Karpas-422 (cell line): ENCODE results near the gene ITSN1. TPM values are rescaled to one million over a fixed set of nuclear protein-coding genes. Genes with fewer than 3 reads are reported as not detected.
"Not testable (repeated sequence)": the region's sequence is repeated elsewhere in the genome, so short reads cannot be mapped to it uniquely, and the experiment has no call there.

ENCODE experiments used
- DNase-seq: peaks from one replicate; pipeline ENCODE4 v3.0.0-alpha.2; 2015
- H2AFZ ChIP-seq: fragments of 200-600 bp; sonication (generic); 2 replicates; pipeline ENCODE4 v1.6.1; 2014; ENCODE audit warnings: antibody characterized with exemption, low read length, mixed read lengths
- H3K27ac ChIP-seq: fragments of 200-600 bp; sonication (generic); 2 replicates; pipeline ENCODE4 v1.5.1; 2014; ENCODE audit warnings: mild to moderate bottlenecking, low read length, moderate library complexity
- H3K27me3 ChIP-seq: fragments of 200-600 bp; sonication (generic); 2 replicates; pipeline ENCODE4 v1.6.1; 2014; ENCODE audit warnings: low read length, mixed read lengths
- H3K36me3 ChIP-seq: fragments of 200-600 bp; sonication (generic); 2 replicates; pipeline ENCODE4 v1.6.1; 2014; ENCODE audit warnings: low read length, mixed read lengths; ENCODE audit not compliant: insufficient read depth
- H3K4me1 ChIP-seq: fragments of 200-600 bp; sonication (generic); 2 replicates; pipeline ENCODE4 v1.6.1; 2014; ENCODE audit warnings: mild to moderate bottlenecking, low read length, mixed read lengths
- H3K4me2 ChIP-seq: fragments of 200-600 bp; sonication (generic); 2 replicates; pipeline ENCODE4 v1.6.1; 2014; ENCODE audit warnings: low read length, low read depth, mild to moderate bottlenecking; ENCODE audit not compliant: poor library complexity, severe bottlenecking
- H3K4me3 ChIP-seq: fragments of 200-600 bp; sonication (generic); 2 replicates; pipeline ENCODE4 v1.5.1; 2014; ENCODE audit warnings: mild to moderate bottlenecking, antibody characterized with exemption, low read length, mixed read lengths
- H3K79me2 ChIP-seq: fragments of 200-600 bp; sonication (generic); 2 replicates; pipeline ENCODE4 v1.6.1; 2014; ENCODE audit warnings: mild to moderate bottlenecking, low read length, mixed read lengths
- H3K9ac ChIP-seq: fragments of 200-600 bp; sonication (generic); 2 replicates; pipeline ENCODE4 v1.6.0; 2014; ENCODE audit warnings: low read length
- H3K9me2 ChIP-seq: fragments of 200-600 bp; sonication (generic), shearing (Covaris generic); replicated peaks from 2 replicates; pipeline ENCODE4 v1.6.0; 2014; ENCODE audit warnings: mild to moderate bottlenecking, low read length, moderate library complexity; ENCODE audit not compliant: insufficient read depth
- H3K9me3 ChIP-seq: fragments of 300-700, 200-600 bp; sonication (generic); 2 replicates; pipeline ENCODE4 v1.6.1; 2014; ENCODE audit warnings: low read length, mixed read lengths
- H4K20me1 ChIP-seq: fragments of 200-600 bp; sonication (generic); 2 replicates; pipeline ENCODE4 v1.6.1; 2014; ENCODE audit warnings: mild to moderate bottlenecking, antibody characterized with exemption, low read length, low read depth; ENCODE audit not compliant: insufficient read depth
- total RNA-seq: library from RNA; depleted of rRNA; stranded (reverse); fragments of >200 nt; shearing (Covaris generic); gene quantifications from 2 replicates; pipeline ENCODE4 v1.2.3, GENCODE V29; 2014; ENCODE audit warnings: low replicate concordance

Gene ITSN1
- total RNA-seq, 1 experiment from 2014 or later: 2.3 TPM

- Histone ChIP-seq H3K27me3 (no peaks in the 10 kb centered on the region), H3K27ac (no peak overlapping the region), H3K9me3 (no peaks in the 10 kb centered on the region), H2AFZ (no peak overlapping the region), H4K20me1 (no peaks in the 10 kb centered on the region), H3K9me2 (no peaks in the 10 kb centered on the region), H3K4me2 (no peak overlapping the region), H3K4me1 (peaks cover 6% of the 10 kb centered on the region), H3K4me3 (no peak overlapping the region), H3K36me3 (no peaks in the 10 kb centered on the region), H3K9ac (no peak overlapping the region), H3K79me2 (no peaks in the 10 kb centered on the region)
- no peak for DNase-seq
These were observed 217.2 kb downstream of the ITSN1 start for GRCh38 chr21:33859373-33860102.

- H3K9me3 ChIP-seq: no peaks in the 10 kb centered on the region
- H3K36me3 ChIP-seq: no peaks in the 10 kb centered on the region
- no peak overlapping the region for H3K4me3 ChIP-seq
- no peak overlapping the region for H3K4me2 ChIP-seq
- no peaks in the 10 kb centered on the region for H3K4me1 ChIP-seq
- no peaks in the 10 kb centered on the region for H3K79me2 ChIP-seq
- no peak overlapping the region for H3K27ac ChIP-seq
- no peaks in the 10 kb centered on the region for H4K20me1 ChIP-seq
- no peaks in the 10 kb centered on the region for H3K9me2 ChIP-seq
- DNase-seq: no peak
- H2AFZ ChIP-seq: no peak overlapping the region
- H3K9ac ChIP-seq: no peak overlapping the region
- no peaks in the 10 kb centered on the region for H3K27me3 ChIP-seq
These were observed 218.1 kb downstream of the ITSN1 start for GRCh38 chr21:33860332-33860879.

GRCh38 chr21:33861125-33861524, 218.8 kb downstream of the ITSN1 start:
- no peaks in the 10 kb centered on the region for H3K36me3 ChIP-seq
- no peak overlapping the region for H3K9ac ChIP-seq
- H3K4me1 ChIP-seq: no peaks in the 10 kb centered on the region
- no peaks in the 10 kb centered on the region for H3K79me2 ChIP-seq
- DNase-seq: no peak
- no peak overlapping the region for H2AFZ ChIP-seq
- no peaks in the 10 kb centered on the region for H4K20me1 ChIP-seq
- H3K9me3 ChIP-seq: no peaks in the 10 kb centered on the region
- H3K27me3 ChIP-seq: no peaks in the 10 kb centered on the region
- no peak overlapping the region for H3K4me3 ChIP-seq
- H3K27ac ChIP-seq: no peak overlapping the region
- H3K9me2 ChIP-seq: no peaks in the 10 kb centered on the region
- H3K4me2 ChIP-seq: no peak overlapping the region

GRCh38 chr21:33863191-33863590, 220.9 kb downstream of the ITSN1 start:
- not testable (repeated sequence) for H3K36me3 ChIP-seq, H3K9me3 ChIP-seq, H4K20me1 ChIP-seq, H3K79me2 ChIP-seq, H2AFZ ChIP-seq, H3K4me2 ChIP-seq, DNase-seq, H3K27ac ChIP-seq, H3K9ac ChIP-seq, H3K4me1 ChIP-seq, H3K27me3 ChIP-seq, H3K4me3 ChIP-seq, H3K9me2 ChIP-seq

GRCh38 chr21:33864150-33864549, 221.8 kb downstream of the ITSN1 start:
- DNase-seq: no peak
- Histone ChIP-seq H3K4me2 (no peak overlapping the region), H3K27me3 (no peaks in the 10 kb centered on the region), H3K9me3 (no peaks in the 10 kb centered on the region), H3K4me1 (no peaks in the 10 kb centered on the region), H3K36me3 (no peaks in the 10 kb centered on the region), H4K20me1 (no peaks in the 10 kb centered on the region), H3K4me3 (no peak overlapping the region), H3K9ac (no peak overlapping the region), H3K27ac (no peak overlapping the region), H2AFZ (no peak overlapping the region), H3K79me2 (no peaks in the 10 kb centered on the region), H3K9me2 (no peaks in the 10 kb centered on the region)

- no peaks in the 10 kb centered on the region for H3K27me3 ChIP-seq
- no peaks in the 10 kb centered on the region for H4K20me1 ChIP-seq
- H3K4me2 ChIP-seq: no peak overlapping the region
- H3K36me3 ChIP-seq: no peaks in the 10 kb centered on the region
- H3K9me3 ChIP-seq: no peaks in the 10 kb centered on the region
- H3K4me1 ChIP-seq: no peaks in the 10 kb centered on the region
- no peak for DNase-seq
- no peaks in the 10 kb centered on the region for H3K9me2 ChIP-seq
- no peak overlapping the region for H2AFZ ChIP-seq
- H3K27ac ChIP-seq: no peak overlapping the region
- no peak overlapping the region for H3K9ac ChIP-seq
- H3K4me3 ChIP-seq: no peak overlapping the region
- no peaks in the 10 kb centered on the region for H3K79me2 ChIP-seq
These were observed 222.9 kb downstream of the ITSN1 start for GRCh38 chr21:33865176-33865575.

- DNase-seq: no peak
These were observed 223.8 kb downstream of the ITSN1 start for GRCh38 chr21:33865996-33866575.

GRCh38 chr21:33866826-33867225, 224.5 kb downstream of the ITSN1 start:
- Histone ChIP-seq H3K27me3 (no peaks in the 10 kb centered on the region), H3K4me1 (no peaks in the 10 kb centered on the region), H3K4me3 (no peak overlapping the region), H2AFZ (no peak overlapping the region), H3K4me2 (no peak overlapping the region), H3K79me2 (no peaks in the 10 kb centered on the region), H3K9ac (no peak overlapping the region), H3K27ac (no peak overlapping the region), H3K9me3 (no peaks in the 10 kb centered on the region), H3K36me3 (no peaks in the 10 kb centered on the region), H3K9me2 (no peaks in the 10 kb centered on the region), H4K20me1 (no peaks in the 10 kb centered on the region)
- no peak for DNase-seq

More at GRCh38 chr21:33865996-33866575, 223.8 kb downstream of the ITSN1 start:
- Histone ChIP-seq H3K9me3 (no peaks in the 10 kb centered on the region), H3K4me2 (no peak overlapping the region), H3K9me2 (no peaks in the 10 kb centered on the region), H3K36me3 (no peaks in the 10 kb centered on the region), H3K4me1 (no peaks in the 10 kb centered on the region), H3K9ac (no peak overlapping the region), H2AFZ (no peak overlapping the region), H3K4me3 (no peak overlapping the region), H3K27ac (no peak overlapping the region), H3K27me3 (no peaks in the 10 kb centered on the region), H3K79me2 (no peaks in the 10 kb centered on the region), H4K20me1 (no peaks in the 10 kb centered on the region)
